A673 (cell line): ENCODE data around the gene ZFHX2. TPM values are rescaled to one million over a fixed set of nuclear protein-coding genes. Genes with fewer than 3 reads are reported as not detected.
"Not testable (repeated sequence)": the region's sequence is repeated elsewhere in the genome, so short reads cannot be mapped to it uniquely, and the experiment has no call there.

Source experiments
- BruUV-seq: library from RNA; stranded (reverse); fragments of 400-500 nt; replicated peaks from 2 replicates; lab custom pipeline; 2021; lab: Mats Ljungman, UMichigan
- CTCF ChIA-PET: fragments of 300-600 bp; sonication (Branson Sonifier 250); formaldehyde crosslinking; loops from one replicate; lab custom pipeline; 2022; ENCODE audit warnings: antibody characterized with exemption; lab: Charles Lee
- POLR2A ChIA-PET: fragments of 300-600 bp; sonication (Branson Sonifier 250); formaldehyde crosslinking; loops from one replicate; lab custom pipeline; 2022; ENCODE audit warnings: antibody characterized with exemption; ENCODE audit not compliant: low non-redundant PET; lab: Charles Lee
- DNase-seq: peaks from one replicate; pipeline ENCODE4 v3.0.0-alpha.2; 2015; ENCODE audit warnings: low spot score
- H3K27ac ChIP-seq: fragments of 200-600 bp; sonication (generic); 2 replicates; pipeline ENCODE4 v1.5.1; 2016; ENCODE audit warnings: mixed run types, low read depth, mild to moderate bottlenecking, mixed read lengths, antibody characterized with exemption, low read length; ENCODE audit not compliant: poor library complexity, severe bottlenecking
- H3K27me3 ChIP-seq: fragments of 200-600 bp; sonication (generic); replicated peaks from 2 replicates; pipeline ENCODE4 v1.6.1; 2017; ENCODE audit warnings: mixed run types, low read depth, mild to moderate bottlenecking, mixed read lengths, antibody characterized with exemption, low read length; ENCODE audit not compliant: insufficient read depth, poor library complexity
- H3K36me3 ChIP-seq: fragments of 200-600 bp; sonication (generic); 2 replicates; pipeline ENCODE4 v1.6.1; 2016; ENCODE audit warnings: mixed run types, mild to moderate bottlenecking, mixed read lengths, antibody characterized with exemption, low read length; ENCODE audit not compliant: insufficient read depth, poor library complexity, severe bottlenecking
- H3K4me1 ChIP-seq: fragments of 200-600 bp; sonication (generic); 2 replicates; pipeline ENCODE4 v1.6.1; 2017; ENCODE audit warnings: mixed run types, mild to moderate bottlenecking, mixed read lengths, antibody characterized with exemption, low read length; ENCODE audit not compliant: insufficient read depth, poor library complexity, severe bottlenecking
- H3K4me3 ChIP-seq: fragments of 200-600 bp; sonication (generic); 2 replicates; pipeline ENCODE4 v1.5.1; 2016; ENCODE audit warnings: low read depth, mixed run types, mild to moderate bottlenecking, mixed read lengths, low read length; ENCODE audit not compliant: poor library complexity, severe bottlenecking
- H3K9me3 ChIP-seq: fragments of 200-600 bp; sonication (generic); 2 replicates; pipeline ENCODE4 v1.6.1; 2016; ENCODE audit warnings: mixed run types, low read depth, mild to moderate bottlenecking, mixed read lengths, antibody characterized with exemption, low read length; ENCODE audit not compliant: poor library complexity, severe bottlenecking
- CTCF ChIP-seq: fragments of 300-800, 200-600 bp; sonication (generic); conservative IDR thresholded peaks from 2 replicates; pipeline ENCODE4 v1.5.1; 2017; ENCODE audit warnings: low read depth, mild to moderate bottlenecking, antibody characterized with exemption, low read length, moderate library complexity, mixed read lengths
- EZH2 ChIP-seq: fragments of 200-600 bp; sonication (generic); IDR thresholded peaks from 2 replicates; pipeline ENCODE4 v1.6.1; 2017; ENCODE audit warnings: borderline replicate concordance, low read depth, mild to moderate bottlenecking, mixed read lengths, antibody characterized with exemption, low read length; ENCODE audit not compliant: poor library complexity, severe bottlenecking
- intact Hi-C: fragments of 100-400 bp; cut with micrococcal nuclease; formaldehyde crosslinking; loops from one replicate; pipeline ENCODE4 v1.10.0; 2022; ENCODE audit not compliant: unreplicated experiment
- total RNA-seq: library from RNA; stranded (reverse); gene quantifications from 2 replicates; pipeline ENCODE4 v1.2.3, GENCODE V29; 2021

The ZFHX2 gene
- total RNA-seq, 1 experiment from 2014 or later, result 4.8 TPM

GRCh38 chr14:23583761-23584526, 32.4 kb upstream of the ZFHX2 start:
- H3K36me3 ChIP-seq, H3K9me3 ChIP-seq, H3K27ac ChIP-seq, POLR2A ChIA-PET, BruUV-seq, H3K27me3 ChIP-seq, intact Hi-C loops, H3K4me1 ChIP-seq, H3K4me3 ChIP-seq, DNase-seq, CTCF ChIA-PET: not testable (repeated sequence)

GRCh38 chr14:23582906-23583760, 31.6 kb upstream of the ZFHX2 start:
- Histone ChIP-seq H3K9me3 (no peaks in the 10 kb centered on the region), H3K36me3 (no peaks in the 10 kb centered on the region), H3K27ac (no peak overlapping the region), H3K27me3 (peaks cover 14% of the 10 kb centered on the region), H3K4me3 (no peak overlapping the region), H3K4me1 (peaks cover 7% of the 10 kb centered on the region)
- ChIA-PET CTCF (no interaction called here), POLR2A (no interaction called here)
- no peak for DNase-seq
- intact Hi-C loops, result no loop called here
- BruUV-seq, result no TSS peak
- no peak for TF ChIP-seq CTCF
- no peak for TF ChIP-seq EZH2

GRCh38 chr14:23580948-23581281, 29.4 kb upstream of the ZFHX2 start:
- intact Hi-C loops, result no loop called here
- no TSS peak for BruUV-seq
- no peaks in the 10 kb centered on the region for H3K9me3 ChIP-seq
- H3K4me1 ChIP-seq, result peaks cover 15% of the 10 kb centered on the region
- ChIA-PET CTCF (no interaction called here), POLR2A (no interaction called here)
- H3K27me3 ChIP-seq, result peaks cover 36% of the 10 kb centered on the region
- DNase-seq, result no peak
- H3K27ac ChIP-seq, result no peak overlapping the region
- no peaks in the 10 kb centered on the region for H3K36me3 ChIP-seq
- no peak for TF ChIP-seq CTCF
- no peak for TF ChIP-seq EZH2
- H3K4me3 ChIP-seq, result no peak overlapping the region
